GM21723 (cell line): ENCODE data around the gene AGTPBP1.
A peak's percentile ranks its signal among the peaks of the same experiment; 100 is the strongest.
"Not testable (repeated sequence)": the region's sequence is repeated elsewhere in the genome, so short reads cannot be mapped to it uniquely, and the experiment has no call there.

Experiments
- ATAC-seq: cut with Tn5 transposase; IDR thresholded peaks from one replicate; pipeline ENCODE4 v1.9.1; 2021; ENCODE audit warnings: mild to moderate bottlenecking, moderate library complexity; ENCODE audit not compliant: unreplicated experiment

Gene AGTPBP1

GRCh38 chr9:85631809-85632208 lies 109.9 kb downstream of the AGTPBP1 start:
- no peak for ATAC-seq

GRCh38 chr9:85630676-85631075 lies 111.1 kb downstream of the AGTPBP1 start:
- ATAC-seq, result no peak

GRCh38 chr9:85617141-85617670 lies 124.5 kb downstream of the AGTPBP1 start:
- ATAC-seq, result no peak

- no peak for ATAC-seq
Measured at GRCh38 chr9:85615792-85616191, 126.0 kb downstream of the AGTPBP1 start.

- peak; percentile 86 for ATAC-seq
Measured at GRCh38 chr9:85610074-85610860, 131.5 kb downstream of the AGTPBP1 start.

GRCh38 chr9:85605905-85606304 lies 135.8 kb downstream of the AGTPBP1 start:
- ATAC-seq, result no peak

- ATAC-seq, result no peak
Measured at GRCh38 chr9:85603936-85604335, 137.8 kb downstream of the AGTPBP1 start.

- ATAC-seq, result no peak
Measured at GRCh38 chr9:85602742-85603141, 139.0 kb downstream of the AGTPBP1 start.

GRCh38 chr9:85600675-85601263 lies 141.0 kb downstream of the AGTPBP1 start:
- no peak for ATAC-seq

- no peak for ATAC-seq
Measured at GRCh38 chr9:85599540-85600105, 142.1 kb downstream of the AGTPBP1 start.

- ATAC-seq, result no peak
Measured at GRCh38 chr9:85594316-85594715, 147.4 kb downstream of the AGTPBP1 start.

- no peak for ATAC-seq
Measured at GRCh38 chr9:85586684-85587083, 155.1 kb downstream of the AGTPBP1 start.

GRCh38 chr9:85577353-85577952 lies 164.3 kb downstream of the AGTPBP1 start:
- no peak for ATAC-seq

GRCh38 chr9:85575868-85576267 lies 165.9 kb downstream of the AGTPBP1 start:
- no peak for ATAC-seq

GRCh38 chr9:85573546-85573945 lies 168.2 kb downstream of the AGTPBP1 start:
- not testable (repeated sequence) for ATAC-seq

- ATAC-seq, result not testable (repeated sequence)
Measured at GRCh38 chr9:85572917-85573316, 168.8 kb downstream of the AGTPBP1 start.

- ATAC-seq, result no peak
Measured at GRCh38 chr9:85569988-85570387, 171.8 kb downstream of the AGTPBP1 start.

- no peak for ATAC-seq
Measured at GRCh38 chr9:85559526-85559925, 182.2 kb downstream of the AGTPBP1 start.

- no peak for ATAC-seq
Measured at GRCh38 chr9:85554349-85554748, 187.4 kb downstream of the AGTPBP1 start.

- ATAC-seq, result no peak
Measured at GRCh38 chr9:85553475-85553874, 188.3 kb downstream of the AGTPBP1 start.

- ATAC-seq, result no peak
Measured at GRCh38 chr9:85547599-85547998, 194.2 kb downstream of the AGTPBP1 start.
